Rectal smooth muscle tissue (tissue), 1 donor: ENCODE data around the gene CYSTM1.
A peak's percentile ranks its signal among the peaks of the same experiment; 100 is the strongest.
"Not testable (repeated sequence)": the region's sequence is repeated elsewhere in the genome, so short reads cannot be mapped to it uniquely, and the experiment has no call there.

Experiments used
- H3K27ac ChIP-seq: one replicate; pipeline ENCODE4 v1.7.0; 2013; ENCODE audit warnings: low read depth, low read length, inconsistent platforms
- H3K27me3 ChIP-seq: one replicate; pipeline ENCODE4 v1.7.0; 2013; ENCODE audit warnings: low read length; ENCODE audit not compliant: control insufficient read depth, insufficient read depth
- H3K36me3 ChIP-seq: one replicate; pipeline ENCODE4 v1.7.0; 2013; ENCODE audit warnings: low read length; ENCODE audit not compliant: control insufficient read depth, insufficient read depth
- H3K4me1 ChIP-seq: one replicate; pipeline ENCODE4 v1.7.0; 2013; ENCODE audit warnings: low read length; ENCODE audit not compliant: control insufficient read depth, insufficient read depth
- H3K4me3 ChIP-seq: one replicate; pipeline ENCODE4 v1.7.0; 2013; ENCODE audit warnings: low read length
- H3K9ac ChIP-seq: one replicate; pipeline ENCODE4 v1.7.0; 2013; ENCODE audit warnings: low read length

The CYSTM1 gene

DNA sequence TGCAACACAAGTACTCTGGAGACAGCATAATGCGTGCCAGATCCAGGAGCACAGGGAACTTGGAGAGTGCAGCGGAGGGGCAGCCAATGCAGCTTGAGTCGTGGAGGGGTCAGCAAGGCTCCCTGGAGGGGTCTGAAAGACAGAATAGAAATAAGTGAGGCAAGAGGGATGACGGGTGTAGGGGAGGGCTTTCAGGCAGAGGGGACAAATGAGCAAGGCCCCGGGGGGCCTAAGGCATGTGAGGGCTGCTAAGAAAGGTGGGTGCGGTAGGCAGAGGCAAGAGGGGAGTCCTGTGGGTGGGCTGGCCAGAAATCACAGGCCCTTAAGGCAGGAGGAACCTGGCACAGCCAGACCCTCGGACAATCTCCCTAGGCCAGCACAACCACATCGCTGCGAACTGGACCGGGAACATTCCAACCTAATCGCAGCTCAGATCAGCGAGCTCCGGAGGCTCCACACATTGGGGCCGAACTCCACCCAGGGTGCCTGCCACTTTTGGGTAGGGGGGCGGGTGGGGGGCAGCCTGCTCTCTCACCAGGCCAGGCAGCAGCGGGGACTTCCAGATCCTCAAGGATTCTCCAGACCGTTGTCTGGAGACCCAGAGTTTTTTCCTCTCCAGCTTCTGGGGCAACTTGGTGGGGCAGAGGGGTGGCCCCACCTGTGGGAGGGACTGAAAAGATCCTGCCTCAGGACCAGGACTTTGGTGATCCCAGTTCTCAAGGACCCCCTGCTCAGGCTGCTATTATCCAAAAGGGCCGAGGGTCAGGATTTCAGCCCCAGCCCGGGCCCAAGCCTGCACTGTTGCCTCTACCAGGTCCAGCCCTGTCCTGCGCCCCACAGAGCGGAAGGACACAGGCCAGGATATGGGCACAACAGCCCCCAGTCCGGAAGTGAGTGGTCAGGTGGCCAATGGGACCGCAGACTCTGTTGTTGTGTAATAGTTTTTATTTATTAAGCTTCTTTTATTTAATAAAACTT, 22.7 kb upstream of the CYSTM1 start:
- Histone ChIP-seq H3K9ac (no peak overlapping the region), H3K36me3 (no peaks in the 10 kb centered on the region), H3K27me3 (no peaks in the 10 kb centered on the region), H3K27ac (no peak overlapping the region), H3K4me3 (no peak overlapping the region), H3K4me1 (peaks cover 3% of the 10 kb centered on the region)

DNA sequence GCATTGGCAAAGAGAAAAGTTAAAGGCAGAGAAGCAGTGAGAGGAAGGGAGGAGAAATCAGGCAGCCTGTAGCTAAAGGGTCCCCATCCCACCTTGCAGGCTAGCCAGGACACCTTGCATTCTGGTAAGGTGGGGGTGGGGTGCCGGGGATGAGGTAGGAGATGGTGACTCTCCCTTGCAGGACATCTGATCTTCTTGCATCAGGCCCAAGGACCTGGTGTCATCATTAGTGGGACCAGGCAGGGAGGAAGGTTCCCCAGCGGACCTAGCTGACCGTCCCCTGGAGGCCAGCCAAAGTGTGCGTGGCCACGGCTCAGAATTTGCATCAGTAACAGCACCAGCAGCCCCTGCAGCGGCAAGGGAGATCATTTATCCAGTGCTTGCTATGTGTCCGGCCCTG, 21.7 kb upstream of the CYSTM1 start:
- H3K4me3 ChIP-seq = no peak overlapping the region
- H3K4me1 ChIP-seq = peaks cover 3% of the 10 kb centered on the region
- no peaks in the 10 kb centered on the region for H3K36me3 ChIP-seq
- H3K9ac ChIP-seq = no peak overlapping the region
- H3K27me3 ChIP-seq = no peaks in the 10 kb centered on the region
- no peak overlapping the region for H3K27ac ChIP-seq

DNA sequence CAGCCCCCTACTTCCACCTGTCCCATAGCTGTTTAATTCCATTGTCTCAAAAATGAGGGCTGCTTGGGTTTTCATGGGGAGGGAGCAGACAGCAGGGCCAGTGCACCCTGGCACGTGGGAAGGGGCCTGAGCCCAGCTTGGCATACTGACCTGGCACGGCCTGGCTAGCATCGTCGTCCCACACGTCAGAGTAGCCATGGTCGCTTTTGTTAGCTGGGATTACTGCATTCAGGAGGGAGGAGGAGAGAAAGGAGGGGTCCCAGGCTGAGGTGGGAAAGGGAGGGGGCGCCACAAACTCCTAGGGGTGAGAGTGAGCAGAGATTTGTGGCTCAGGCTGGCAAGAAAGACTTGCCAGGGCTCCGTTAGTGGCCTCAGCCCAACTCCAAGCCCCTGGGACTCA, 21.1 kb upstream of the CYSTM1 start:
- no peak overlapping the region for H3K9ac ChIP-seq
- H3K27me3 ChIP-seq = no peaks in the 10 kb centered on the region
- H3K36me3 ChIP-seq = no peaks in the 10 kb centered on the region
- peaks cover 3% of the 10 kb centered on the region for H3K4me1 ChIP-seq
- no peak overlapping the region for H3K4me3 ChIP-seq
- no peak overlapping the region for H3K27ac ChIP-seq

DNA sequence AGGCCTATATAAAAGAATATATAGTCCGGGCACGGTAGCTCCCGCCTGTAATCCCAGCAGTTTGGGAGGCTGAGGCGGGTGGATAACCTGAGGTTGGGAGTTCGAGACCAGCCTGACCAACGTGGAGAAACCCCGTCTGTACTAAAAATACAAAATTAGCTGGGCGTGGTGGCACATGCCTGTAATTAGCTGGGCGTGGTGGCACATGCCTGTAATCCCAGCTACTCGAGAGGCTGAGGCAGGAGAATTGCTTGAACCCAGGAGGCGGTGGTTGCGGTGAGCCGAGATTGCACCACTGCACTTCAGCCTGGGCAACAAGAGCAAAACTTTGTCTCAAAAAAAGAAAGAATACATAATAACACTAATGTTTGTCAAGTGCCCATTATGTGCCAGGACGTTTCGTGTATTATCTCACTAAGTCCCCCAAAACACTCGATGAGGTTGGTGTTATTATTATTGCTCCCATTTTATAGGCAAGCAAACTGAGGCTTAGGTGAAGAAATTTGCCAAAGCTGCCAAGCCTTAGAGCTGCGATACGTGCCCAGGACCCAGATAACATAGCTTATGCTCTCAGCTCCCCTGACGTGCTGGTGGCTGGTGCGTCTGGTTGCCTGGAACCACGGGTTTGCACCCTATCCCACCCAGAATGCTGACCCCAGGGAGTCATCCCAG, 20.1 kb upstream of the CYSTM1 start:
- not testable (repeated sequence) for H3K36me3 ChIP-seq, H3K4me3 ChIP-seq, H3K27ac ChIP-seq, H3K4me1 ChIP-seq, H3K9ac ChIP-seq, H3K27me3 ChIP-seq

DNA sequence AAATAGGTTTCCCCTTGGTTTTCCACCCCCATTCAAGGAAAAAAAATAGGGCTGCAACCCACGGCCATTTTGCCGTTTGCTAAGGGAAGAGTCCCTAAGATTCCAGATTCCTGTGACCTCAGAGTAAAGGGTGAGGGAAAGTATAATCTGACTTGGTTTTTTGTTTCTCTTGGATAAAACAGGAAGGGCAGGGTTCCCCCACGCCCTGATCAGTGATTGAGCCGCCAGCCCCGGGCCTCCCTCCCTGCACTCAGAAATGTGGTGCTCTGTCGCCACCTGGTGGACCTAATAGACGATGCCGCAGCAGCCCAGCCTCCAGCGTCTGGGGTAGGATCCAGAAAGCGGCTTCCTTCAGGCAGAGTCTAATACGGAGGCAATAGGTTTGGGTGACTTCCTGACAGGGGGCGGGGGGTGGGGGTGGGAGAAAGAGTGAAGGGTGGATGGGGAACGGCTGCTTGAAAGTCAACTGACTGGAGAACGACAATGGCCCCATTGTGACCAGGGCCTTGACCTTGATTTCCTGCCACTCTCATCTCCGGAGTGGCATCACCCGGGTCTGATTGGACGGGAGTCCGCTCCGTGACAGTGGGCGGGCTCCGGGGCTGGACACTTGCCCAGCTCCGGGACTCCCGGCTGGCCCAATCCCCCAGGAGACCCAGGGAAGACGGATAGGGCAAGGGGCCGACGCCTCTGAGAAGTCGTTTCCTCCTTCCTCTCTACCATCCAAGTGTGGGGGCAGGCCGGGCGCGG, 17.8 kb upstream of the CYSTM1 start:
- Histone ChIP-seq H3K9ac (no peak overlapping the region), H3K4me3 (peak overlapping the region; percentile 50), H3K27me3 (no peaks in the 10 kb centered on the region), H3K4me1 (peaks cover 3% of the 10 kb centered on the region), H3K27ac (no peak overlapping the region), H3K36me3 (no peaks in the 10 kb centered on the region)

DNA sequence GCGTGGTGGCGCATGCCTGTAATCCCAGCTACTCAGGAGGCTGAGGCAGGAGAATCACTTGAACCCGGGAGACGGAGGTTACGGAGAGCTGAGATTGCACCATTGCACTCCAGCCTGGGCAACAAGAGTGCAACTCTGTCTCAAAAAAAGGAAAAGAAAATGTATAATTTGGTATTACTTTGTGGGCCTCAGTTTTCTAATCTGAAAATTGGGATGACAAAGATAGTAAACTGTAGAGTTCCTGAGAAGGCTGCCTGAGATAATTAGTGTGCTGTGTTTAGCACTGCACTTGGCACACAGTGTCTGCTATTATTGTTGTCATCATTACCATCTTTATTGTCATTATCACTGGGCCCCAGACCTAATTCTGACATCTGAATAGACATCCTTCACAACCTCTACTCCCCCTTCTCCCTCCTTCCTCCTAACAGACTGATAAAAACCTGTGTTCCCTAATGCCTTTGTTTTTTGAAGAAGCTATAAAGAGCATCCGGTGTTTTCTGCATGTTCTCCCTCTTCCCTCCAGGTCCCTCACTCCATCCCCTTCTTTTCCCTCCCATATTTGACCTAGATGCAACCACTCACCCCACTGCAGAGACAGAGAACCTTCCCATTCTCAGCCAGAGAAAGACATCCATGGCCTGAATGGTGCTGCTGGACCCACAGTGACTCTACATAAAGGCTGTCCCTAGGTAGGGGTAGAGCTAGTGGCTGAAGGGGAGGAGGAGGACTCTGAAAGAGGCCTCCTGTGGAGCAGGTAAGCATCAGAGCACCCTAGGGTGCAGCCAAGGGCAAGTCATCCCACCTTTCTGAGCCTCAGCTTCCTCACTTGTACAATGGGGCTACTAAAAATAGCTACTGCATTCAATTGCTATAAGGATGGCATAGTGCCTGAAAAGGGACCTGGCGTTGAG, 15.7 kb upstream of the CYSTM1 start:
- no peak overlapping the region for H3K9ac ChIP-seq
- H3K4me3 ChIP-seq = no peak overlapping the region
- no peaks in the 10 kb centered on the region for H3K27me3 ChIP-seq
- H3K4me1 ChIP-seq = peaks cover 3% of the 10 kb centered on the region
- no peaks in the 10 kb centered on the region for H3K36me3 ChIP-seq
- no peak overlapping the region for H3K27ac ChIP-seq

DNA sequence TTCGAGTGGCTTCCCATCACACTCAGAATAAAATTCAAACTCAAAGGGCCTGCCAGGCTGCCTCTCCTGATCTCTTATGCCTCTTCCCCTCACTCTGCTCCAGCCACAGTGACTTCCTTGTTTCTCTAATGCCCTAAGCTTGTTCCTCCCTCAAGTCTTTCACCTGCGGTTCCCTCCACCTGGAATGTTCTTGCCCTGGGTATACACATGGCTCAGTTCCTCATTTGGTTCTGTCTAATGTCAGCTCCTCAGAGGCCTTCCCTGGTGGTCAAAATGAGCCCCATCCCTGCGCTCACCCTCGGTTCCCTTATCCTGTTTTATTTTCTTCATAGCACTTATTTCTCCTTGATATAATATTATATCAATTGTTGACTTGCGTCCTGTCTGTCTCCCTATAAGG, 12.7 kb upstream of the CYSTM1 start:
- H3K36me3 ChIP-seq = no peaks in the 10 kb centered on the region
- no peak overlapping the region for H3K27ac ChIP-seq
- no peak overlapping the region for H3K9ac ChIP-seq
- no peaks in the 10 kb centered on the region for H3K27me3 ChIP-seq
- no peak overlapping the region for H3K4me3 ChIP-seq
- no peaks in the 10 kb centered on the region for H3K4me1 ChIP-seq

DNA sequence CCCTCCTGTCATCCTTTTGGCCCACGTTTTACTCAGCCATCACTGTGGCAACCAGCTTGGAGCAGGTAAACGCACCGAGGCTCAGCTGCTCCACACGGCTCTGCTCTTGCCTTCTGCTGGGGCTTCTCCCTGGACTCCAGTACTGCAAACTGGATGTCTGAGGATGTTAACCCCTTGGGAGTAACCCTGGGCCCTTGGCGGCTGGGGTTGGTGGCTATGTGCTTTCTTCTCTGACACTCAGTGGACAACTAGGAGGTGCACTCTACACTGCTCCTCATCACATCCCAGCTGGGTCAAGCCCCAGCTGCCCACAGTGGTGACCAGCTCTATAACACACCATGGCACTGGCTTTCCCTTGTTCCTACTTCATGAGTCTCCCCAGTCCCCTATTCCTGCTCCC, 12.2 kb upstream of the CYSTM1 start:
- no peaks in the 10 kb centered on the region for H3K4me1 ChIP-seq

DNA sequence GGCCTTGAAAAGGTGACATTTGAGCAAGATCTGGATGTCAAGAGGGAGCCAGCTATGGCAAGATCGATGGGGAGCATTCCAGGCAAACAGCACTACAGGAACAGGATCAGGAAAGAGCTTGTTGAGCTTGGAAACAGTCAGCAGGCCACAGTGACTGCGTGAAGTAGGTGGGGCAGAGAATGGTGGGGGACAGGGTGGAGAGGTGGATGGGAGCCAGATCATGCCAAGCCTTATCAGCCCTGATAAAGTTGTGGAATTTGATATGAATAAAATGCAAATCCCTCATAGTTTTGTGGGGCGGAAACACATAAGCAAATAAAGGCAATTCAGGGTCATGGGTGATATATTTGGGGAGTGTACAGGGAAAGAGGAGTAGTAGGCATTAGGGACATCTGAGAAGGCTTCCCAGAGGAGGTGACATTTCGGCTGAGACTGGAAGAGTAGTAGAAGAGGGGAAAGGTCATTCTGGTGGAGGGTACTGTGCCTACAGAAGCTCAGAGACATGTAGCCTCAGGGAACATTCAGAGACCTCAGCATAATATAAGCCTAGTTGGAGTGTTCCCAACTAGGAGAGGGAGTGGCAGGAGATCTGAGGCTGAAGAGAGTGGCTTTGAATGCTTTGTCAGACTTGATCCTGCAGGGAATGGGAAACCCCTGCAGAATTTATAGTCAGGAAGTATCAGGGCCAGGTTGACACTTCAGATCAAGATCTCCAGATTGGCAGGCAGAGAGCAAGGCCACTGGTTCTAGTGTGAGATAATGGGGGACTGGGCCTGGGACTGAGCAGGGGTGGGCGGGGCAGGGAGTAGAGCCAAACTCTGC, 9.7 kb upstream of the CYSTM1 start:
- no peak overlapping the region for H3K27ac ChIP-seq
- no peak overlapping the region for H3K4me3 ChIP-seq
- H3K4me1 ChIP-seq = no peaks in the 10 kb centered on the region
- no peak overlapping the region for H3K9ac ChIP-seq
- no peaks in the 10 kb centered on the region for H3K27me3 ChIP-seq
- H3K36me3 ChIP-seq = no peaks in the 10 kb centered on the region

More for the DNA sequence above, 12.2 kb upstream of the CYSTM1 start:
- Histone ChIP-seq H3K9ac (no peak overlapping the region), H3K4me3 (no peak overlapping the region), H3K27me3 (no peaks in the 10 kb centered on the region), H3K27ac (no peak overlapping the region), H3K36me3 (no peaks in the 10 kb centered on the region)

DNA sequence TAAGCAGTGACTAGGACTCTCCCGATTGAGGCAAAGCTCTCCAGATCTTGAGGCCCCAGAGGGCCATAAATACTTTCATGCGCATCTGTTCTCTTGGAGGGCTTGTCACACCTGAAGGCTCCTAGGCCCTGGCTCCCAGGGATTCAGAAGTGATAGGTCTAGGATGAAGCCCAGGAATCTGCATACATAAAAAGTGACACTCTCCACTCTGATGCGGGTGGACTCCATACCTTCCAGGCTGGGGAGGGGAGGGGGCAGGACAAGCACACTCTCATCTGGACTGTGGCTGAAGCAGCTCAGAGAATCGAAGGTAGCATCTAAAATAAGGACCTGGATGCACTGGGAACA, 9.1 kb upstream of the CYSTM1 start:
- Histone ChIP-seq H3K27me3 (no peaks in the 10 kb centered on the region), H3K4me1 (no peaks in the 10 kb centered on the region), H3K9ac (no peak overlapping the region), H3K4me3 (no peak overlapping the region), H3K36me3 (no peaks in the 10 kb centered on the region), H3K27ac (no peak overlapping the region)

DNA sequence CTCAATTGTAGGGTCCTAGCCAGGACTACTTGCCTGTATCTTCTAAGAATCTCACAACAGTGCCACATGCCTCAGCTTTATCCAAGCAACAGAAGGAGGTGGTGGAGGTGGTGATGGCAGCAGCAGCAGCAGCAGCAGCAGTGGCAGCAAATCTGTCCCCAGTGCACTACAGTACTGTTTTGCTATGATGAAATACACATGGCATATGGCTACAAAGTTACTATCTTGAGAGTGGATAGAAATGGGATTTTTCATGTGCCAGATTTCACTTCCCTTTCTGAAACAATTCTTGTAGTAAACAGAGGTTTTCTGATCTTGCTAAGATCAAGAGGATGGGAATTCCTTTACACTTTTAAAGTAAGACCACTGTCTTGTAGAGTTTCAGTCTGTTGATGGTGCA, 8.1 kb upstream of the CYSTM1 start:
- no peaks in the 10 kb centered on the region for H3K36me3 ChIP-seq
- no peak overlapping the region for H3K27ac ChIP-seq
- H3K4me3 ChIP-seq = no peak overlapping the region
- H3K27me3 ChIP-seq = no peaks in the 10 kb centered on the region
- H3K9ac ChIP-seq = no peak overlapping the region
- H3K4me1 ChIP-seq = no peaks in the 10 kb centered on the region
